A204.1 (cell line): ENCODE results near the gene LYL1.

Source experiments
- FAIRE-seq: peaks from 2 replicates; lab custom pipeline; 2012; peaks lifted over from hg19 to GRCh38; lab: Jason Lieb, UNC

LYL1 gene

DNA sequence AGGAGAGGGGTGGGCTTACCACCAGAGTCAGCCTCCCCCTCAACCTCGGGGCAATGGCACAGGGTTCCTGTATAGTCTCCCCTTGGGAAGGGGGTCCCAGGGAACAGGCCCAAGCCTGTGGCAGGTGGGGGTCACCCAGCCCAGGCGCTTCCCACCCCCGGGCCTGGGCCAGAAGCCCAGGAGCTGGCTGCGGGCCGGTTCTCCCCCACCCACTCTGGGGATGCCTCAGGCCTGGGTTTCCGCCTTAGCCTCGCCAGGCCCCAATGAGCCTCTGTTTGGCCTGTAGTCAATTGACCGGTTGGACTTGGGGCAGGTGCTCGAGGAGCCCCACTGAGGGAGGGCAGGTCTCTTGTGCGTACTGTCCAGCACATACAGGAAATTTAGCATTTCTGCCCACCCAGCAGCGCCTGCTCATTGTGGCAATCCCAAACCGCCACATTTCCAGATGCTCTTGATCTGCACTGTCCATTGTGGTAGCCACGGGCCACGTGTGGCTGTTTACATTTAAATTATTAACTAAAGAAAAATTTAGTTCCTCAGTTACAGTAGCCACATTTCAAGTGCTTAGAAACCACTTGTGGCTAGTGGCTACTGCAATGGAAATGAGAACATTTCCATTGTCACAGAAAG is 9.9 kb downstream of the LYL1 start:
- no peak for FAIRE-seq

DNA sequence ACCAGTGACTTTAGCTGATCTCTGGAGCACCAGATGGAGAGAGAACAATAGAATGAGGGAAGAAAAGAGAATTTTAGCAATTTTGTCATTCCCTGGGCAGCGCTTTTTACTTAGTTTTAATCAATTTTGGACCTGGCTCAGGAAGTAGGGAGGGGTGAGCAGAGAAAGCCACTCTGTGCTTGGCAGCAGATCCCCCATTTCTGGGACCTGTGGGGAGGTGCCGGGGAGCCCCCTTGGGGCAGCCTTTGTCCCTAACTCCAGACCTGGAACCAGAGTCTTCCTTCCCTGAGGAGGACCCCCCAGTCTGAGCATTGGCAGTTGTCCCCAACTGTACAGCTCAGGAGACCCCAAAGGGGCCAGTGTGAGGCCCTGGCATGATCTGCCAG is 10.5 kb downstream of the LYL1 start:
- no peak for FAIRE-seq

DNA sequence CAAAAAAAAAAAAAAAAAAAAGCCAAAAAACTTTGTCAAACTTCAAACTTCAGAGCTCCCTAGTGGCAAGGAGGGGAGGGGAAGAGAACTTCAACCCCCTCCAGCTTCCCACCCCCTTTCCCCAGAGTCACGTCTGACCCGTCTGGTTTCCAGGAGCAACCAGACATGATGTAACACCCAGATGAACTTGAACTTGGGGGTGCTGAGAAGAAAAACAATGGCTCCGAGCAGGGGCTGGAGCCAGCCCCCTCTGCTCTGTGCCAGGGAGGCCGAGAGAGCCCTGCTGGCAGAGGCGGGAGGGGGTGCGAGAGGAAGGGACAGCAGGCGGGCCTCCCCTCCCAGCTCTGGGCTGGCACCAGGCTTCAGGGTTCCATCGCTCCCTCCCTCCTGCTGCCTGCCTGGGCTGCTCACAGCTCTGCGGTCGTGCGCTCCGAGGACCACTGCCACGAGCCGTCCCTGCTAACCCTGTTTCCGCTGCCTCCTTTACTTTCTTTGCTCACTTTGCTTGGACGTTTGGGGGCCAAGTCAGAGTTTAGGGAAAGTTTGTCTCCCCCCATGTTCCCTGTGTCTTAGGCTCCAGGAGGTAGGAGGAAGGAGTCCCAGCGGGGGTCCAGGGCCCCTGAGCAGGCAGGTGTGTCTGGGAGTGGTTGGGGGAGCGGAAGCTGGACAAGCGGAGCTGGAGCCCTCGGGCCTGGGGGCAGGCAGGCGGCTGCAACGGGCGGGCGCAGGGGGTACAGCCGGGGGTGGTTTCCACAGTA is 11.1 kb downstream of the LYL1 start:
- FAIRE-seq, result no peak

DNA sequence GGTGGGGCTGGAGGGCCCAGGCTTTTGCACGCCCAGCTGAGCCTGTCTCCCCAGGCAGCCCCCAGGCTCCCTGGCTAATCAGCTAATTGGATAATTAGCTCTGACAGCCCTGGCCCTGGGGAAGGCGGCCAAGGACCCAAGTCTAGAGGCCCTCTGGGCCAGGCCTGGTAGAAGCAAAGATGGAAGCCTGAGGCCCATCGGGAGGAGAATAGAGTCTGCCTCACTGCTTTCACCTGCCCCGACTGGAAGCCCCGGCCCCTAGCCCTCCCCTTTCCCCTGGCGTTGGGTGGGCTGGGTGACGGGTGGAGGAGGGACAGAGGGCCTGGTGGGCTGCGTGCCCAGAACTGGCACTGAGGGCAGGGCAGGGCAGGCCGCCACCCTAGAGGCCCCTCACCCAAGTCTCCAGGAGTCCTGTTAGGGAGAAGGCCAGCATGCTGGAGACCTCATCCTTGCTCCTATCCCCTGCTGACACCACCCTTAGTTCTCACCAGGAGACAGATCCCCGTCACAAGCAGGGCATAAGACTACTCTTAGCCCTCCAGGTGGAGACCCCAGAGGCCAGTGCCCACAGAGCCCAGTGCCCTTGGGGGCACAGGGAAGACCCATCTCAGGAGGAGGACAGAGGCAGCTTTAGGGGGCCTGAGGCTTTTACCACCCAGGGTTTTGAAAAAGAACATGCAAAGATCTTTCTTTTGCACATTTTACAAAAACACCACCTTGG is 12.0 kb downstream of the LYL1 start:
- no peak for FAIRE-seq

DNA sequence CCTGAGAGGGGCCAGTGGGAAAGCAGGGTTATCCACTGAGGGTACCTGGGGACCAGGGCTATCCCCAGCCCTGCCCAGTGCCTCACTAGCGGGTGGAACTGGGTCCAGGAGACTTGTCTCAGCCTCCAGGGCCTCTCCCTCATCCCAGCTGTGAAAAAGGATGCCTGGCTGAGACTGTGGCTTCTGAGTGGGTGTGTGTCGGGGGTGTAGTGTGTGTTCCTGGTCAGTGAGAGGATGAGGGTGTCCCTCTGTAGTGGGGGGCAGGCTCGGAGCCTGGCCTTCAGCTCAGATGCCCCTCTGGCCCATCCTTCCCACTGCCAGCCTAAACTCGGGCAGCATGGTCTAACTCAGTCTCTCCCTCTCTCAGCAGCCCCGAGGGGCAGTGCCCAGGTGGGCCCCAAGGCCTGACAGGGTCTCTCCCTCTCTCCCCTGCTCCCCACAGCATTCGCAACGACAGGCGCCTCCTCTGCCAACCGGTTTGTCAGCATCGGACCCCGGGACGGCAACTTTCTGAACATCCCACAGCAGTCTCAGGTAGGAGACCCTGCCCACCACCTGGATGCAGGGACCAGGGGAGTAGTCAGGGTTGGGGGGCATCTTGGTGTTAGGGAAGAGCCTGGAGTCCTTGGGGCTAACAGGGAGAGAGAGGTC is 12.7 kb downstream of the LYL1 start:
- FAIRE-seq, result no peak

DNA sequence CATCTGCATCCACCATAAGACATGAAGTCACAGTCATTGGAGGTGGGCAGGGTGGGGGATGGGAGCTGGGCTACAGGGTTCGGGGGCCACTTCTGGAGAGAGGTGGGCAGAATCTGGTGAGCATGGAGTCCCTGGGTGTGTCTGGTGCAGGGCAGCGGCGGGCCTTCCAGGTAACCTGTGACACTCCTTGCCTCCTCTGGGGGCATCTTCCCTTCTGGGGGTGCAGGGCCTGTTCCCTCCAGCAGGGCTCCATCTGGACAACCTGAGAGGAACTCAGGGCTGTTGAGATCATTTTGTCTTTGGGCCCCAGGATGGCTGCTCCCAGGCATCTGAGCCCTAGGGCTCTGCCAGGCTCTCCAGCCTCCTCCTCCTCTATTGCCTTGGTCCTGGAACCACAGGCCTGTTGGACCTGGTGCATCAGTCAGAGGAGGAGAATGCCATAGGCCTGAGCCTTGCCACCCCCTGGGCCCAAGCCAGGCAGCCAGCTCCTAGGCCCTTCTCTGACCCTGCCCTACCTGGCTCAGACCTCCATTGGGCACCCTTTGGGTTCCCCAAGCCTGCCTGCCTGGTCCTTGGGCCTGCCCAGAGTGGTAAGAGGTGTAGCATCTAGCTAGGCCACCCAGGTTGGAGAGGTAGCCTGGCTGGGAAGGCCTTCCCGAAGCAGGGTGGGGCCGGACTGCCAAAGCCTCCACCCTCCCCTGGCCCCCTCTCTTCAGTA is 13.4 kb downstream of the LYL1 start:
- no peak for FAIRE-seq

DNA sequence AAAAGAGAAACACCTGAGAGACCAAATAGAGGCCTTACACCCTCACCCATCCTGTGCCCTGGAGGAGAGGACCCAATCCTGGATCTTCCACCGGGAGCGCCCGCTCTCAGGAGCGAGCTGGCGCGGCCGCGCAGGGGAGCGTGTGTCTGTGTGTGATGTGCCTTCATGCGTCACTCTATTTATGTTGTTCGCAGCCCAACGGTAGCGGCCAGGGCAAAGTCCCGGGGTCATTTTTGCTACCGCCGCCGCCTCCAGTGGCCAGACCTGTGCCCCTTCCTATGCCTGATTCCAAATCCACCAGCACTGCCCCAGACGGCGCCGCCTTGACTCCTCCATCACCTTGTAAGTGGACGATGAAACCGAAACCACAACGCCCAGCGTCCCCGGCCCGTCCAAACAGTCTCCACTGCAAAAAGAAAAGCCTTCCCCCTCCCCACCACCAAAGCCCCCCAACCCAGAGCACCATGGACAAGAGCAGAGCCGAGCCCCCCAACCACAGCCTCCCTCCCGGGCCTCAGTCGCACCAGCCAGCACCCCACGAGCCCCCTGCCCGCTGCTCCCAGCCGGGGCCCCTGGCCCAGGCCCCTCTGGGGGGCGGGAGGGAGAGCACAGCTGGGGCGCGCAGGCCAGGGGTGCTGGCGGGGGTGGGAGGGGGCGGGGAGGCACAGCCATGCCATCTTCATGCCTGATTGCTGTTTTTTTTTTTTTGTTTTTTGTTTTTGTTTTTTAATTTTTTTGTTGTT is 14.7 kb downstream of the LYL1 start:
- no peak for FAIRE-seq

DNA sequence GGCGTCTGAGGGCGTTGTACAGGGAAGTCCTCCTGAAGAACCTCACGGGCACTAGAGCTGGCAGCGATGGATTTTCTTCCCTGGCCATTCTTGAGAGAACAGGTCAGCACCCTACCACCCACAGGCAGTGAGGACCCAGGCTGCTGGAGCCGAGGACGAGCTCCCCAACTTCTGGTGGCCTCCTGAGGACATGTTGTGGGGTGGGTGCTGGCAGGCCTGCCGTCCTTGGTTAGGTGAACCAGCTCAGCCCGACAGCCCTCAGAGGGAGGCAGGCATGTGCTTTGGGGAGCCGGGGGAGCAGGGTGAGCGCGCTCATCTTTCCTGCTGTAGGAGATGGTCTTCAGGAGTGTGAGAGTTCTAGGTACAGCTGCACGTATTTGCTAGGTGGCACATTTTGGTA is 15.4 kb downstream of the LYL1 start:
- no peak for FAIRE-seq

DNA sequence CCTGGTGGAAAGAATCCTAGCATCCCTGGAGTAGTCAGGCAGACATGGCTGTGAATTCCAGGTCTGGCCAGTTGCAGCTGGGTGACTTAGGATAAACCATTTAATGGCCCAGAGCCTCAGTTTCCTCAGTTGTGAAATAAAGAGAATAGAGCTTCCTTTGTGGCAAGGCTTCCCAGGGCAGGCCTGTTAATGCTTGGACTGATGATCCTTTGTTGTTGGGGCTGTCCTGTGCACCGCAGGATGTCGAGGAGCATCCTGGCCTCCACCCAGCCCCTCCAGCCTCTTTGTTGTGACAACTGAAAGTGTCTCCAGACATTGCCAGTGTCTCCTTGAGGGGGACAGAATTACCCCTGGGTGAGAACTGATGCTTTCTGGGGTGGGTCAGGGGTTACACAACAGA is 16.3 kb downstream of the LYL1 start:
- no peak for FAIRE-seq

DNA sequence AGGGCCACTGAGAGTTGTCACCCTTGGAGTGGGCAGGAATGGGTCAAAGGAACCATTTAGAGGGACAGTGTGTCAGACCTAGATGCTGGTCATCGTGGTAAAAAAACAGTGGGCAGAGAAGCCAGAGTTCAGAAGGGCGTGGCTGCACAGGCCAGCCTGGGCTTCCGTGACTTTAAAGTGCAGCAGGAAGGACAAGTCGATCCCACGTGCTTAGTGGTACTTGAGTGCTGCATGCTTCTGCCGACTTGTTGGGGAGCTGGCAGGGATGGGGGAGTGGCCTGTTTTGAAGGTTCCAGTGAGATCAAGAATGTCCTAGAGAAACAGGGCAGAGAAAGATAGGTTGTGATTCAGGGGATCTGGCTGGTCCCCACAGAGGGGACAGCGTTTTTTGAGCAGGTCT is 17.0 kb downstream of the LYL1 start:
- no peak for FAIRE-seq

DNA sequence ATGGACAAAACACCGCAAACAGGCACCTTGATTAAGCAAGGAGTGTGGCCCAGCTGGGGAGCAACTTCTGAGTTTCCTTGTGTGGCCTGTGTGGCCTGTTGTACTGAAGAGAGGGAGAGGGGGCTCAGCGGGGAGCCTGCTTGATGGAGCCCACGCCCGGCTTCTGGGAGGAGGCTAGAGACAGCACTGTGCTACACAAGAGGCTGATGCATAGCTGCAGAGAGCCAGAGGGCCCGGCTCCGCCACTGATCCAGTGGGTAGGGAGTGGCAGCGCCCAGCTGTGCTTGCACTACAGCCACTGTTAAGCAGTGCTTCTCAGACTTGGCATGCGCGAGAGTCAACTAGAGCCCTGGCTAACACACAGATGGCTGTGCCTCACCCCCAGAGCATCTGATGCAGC is 19.0 kb downstream of the LYL1 start:
- FAIRE-seq, result no peak

DNA sequence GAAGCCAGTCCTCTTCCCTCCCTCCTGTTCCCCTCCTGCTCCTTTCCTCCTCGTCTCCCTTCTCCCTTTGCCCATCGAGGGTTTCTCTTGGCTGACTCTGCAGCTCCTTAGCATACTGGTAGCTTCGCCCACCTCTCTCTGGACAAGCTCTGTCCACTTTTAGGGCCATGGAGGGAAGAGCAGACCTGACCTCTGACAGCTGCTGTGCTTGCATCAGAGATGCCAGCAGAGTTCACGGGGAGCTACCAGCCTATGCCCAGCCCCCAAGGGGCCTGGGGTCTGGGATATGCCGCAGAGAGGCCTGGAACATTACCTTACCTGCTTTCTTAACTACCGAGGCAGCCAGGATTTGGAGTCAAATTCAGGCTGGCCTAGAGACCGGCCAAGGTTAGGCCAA is 19.7 kb downstream of the LYL1 start:
- no peak for FAIRE-seq

DNA sequence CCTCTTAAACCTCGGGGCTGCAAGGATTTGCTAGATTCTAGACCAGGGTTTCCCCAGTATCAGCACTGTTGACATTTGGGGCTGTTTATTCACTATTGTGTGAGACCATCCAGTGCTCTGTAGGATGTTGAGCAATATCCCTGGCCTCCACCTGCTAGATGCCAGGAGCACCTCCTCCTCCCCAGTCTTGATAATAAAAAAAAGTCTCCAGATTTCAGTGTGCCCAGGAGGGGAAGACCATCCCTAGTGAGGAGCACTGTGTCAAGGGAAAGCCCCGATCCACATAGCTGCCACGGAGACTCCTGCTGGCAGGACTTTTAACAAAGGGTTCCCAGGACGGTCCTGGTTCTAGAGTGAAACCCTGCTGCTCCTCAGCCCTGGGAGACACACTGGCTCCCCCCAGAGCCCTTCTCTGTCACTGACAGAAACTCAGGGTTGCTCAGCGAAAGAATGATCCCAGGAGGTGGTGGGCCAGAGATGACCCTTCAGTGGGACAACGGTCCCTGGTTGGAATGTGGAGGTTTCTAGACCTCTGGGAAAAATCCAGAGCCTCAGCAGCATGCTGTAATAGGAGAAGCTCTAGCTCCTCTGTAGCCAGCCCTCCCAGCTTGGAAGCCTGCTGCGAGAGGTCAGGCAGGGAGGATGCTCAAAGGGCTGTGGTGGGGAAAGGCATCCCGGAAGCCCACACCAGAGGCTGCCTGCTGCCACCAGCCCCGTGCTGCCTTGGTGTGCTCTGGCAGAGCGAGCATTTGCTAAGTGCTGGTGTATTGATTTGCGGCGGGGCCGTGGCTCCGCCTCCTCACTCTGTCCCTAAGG is 20.3 kb downstream of the LYL1 start:
- FAIRE-seq, result no peak

DNA sequence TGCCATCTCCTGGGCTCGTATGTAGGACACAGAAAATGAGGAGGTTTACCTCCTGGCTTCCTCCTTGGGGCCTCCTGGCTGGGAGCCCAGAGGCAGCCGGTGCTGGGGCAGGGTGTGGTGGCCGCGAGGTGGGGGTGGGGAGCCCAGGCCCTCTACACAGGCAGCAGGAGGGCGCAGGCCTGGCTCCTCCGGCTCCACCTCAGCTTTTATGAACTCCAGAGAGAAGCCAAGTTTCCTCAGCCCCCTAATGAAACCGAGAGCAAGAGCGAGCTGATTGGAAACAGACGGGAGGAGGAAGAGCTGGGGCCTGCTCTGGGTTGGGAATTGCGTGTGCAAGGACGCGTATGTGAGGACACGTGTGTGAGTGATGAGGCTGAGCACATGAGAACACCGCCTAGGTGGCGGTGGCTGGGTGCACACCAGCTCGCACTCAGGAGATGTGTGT is 23.1 kb downstream of the LYL1 start:
- FAIRE-seq, result no peak

DNA sequence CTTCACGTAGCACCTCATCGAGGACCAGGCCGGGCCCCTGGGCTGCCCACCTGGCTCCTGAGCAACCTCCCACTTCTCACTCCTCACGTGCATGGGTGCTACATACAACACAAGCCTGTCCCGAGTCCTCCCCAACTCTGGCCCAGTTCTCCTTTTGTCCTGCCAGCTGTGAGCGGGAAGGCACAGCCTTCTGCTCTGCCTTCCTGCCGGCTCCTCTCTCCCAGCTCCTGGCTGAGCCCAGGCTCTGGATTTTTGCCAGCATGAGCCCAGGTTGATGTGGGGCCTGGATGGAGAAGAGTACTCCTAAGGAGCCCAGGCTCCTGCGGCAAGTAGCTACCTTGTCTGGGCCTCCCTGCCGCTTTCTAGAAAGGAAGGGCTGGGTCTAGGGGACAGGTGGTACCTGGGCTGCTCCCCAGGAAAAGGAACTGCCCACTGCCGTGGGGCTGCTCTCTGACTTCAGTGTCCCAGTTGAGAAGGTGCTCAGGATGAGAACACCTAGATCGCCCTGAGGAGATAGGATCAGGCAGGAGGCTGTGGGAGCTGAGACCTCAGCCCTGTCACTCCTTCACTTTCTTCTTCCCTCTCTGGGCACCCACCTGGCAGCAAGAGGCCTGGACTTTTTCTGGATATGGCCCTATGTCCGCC is 23.6 kb downstream of the LYL1 start:
- FAIRE-seq, result no peak

DNA sequence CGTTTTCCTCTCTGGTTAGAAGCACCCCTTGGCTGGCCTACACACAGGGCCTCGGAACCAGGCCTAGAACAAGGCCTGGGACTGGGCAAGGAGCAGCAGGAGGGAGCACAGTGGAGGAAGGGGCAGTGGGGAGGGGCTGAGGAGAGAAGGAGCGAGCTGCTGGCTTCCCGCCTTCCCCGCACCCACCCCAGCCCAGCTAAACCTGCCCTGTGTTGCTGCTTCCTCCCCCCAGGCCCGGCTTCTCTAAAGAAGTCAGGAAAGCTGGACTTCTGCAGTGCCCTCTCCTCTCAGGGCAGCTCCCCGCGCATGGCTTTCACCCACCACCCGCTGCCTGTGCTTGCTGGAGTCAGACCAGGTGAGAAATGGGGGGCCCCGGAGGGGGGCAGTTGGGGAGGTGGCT is 24.3 kb downstream of the LYL1 start:
- FAIRE-seq, result no peak

DNA sequence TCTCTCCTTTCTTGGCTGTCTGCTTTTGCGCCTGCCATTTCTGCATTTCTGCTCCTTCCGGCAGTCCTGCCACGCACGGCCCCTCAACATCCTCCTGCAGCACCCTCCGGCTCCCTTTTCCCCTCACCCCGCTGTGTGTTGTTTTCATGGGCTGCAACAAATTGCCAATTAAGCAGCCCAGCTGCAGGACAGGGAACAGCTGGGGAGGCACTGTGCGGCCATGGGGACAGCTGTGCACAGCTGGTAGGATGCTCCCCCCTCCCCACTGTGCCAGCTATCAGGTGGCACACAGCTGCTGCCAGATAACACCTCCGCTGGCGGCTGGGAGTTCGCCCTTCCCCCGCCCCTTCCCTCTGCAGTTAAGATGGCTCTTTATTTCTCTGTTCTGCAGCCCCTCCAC is 25.4 kb downstream of the LYL1 start:
- FAIRE-seq, result no peak

DNA sequence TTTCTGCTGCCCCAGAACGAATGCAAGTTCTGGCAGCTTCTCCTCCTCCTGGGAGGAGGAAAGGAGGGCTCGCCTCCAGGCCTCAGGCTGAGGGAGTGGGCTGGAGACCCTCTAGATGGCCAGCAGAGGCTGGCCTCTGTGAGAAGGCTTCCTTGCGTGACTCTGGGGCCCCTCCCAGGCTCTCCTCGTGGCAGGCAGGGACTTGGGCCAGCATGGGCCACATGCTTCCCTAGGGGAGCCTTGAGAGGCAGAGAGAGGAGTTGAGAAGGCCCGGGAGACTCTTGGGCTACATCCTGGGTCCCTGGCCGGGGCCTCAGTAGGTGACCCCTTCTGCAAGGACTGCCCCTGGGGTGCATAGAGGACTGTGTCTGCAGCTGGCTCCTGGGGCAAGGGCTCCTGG is 25.9 kb downstream of the LYL1 start:
- FAIRE-seq, result no peak

DNA sequence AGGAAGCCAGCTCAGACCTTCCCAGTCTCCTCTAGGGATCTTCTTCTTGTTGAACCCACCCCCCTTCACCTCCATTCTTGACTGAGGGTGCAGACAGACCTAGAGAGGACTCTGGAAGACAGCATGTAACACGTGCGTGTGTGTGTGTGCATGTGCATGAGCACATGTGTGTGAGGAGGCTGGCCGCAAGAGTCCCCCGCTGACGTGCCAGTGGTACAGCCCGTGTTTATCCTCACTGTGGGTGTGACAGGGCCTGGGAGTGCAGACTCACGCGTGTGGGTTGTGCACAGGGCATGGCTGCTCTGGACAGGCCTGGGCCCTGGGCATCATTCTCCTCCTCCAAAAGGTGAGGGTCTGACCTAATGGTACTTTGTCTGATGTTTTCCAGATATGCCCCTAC is 26.3 kb downstream of the LYL1 start:
- no peak for FAIRE-seq

DNA sequence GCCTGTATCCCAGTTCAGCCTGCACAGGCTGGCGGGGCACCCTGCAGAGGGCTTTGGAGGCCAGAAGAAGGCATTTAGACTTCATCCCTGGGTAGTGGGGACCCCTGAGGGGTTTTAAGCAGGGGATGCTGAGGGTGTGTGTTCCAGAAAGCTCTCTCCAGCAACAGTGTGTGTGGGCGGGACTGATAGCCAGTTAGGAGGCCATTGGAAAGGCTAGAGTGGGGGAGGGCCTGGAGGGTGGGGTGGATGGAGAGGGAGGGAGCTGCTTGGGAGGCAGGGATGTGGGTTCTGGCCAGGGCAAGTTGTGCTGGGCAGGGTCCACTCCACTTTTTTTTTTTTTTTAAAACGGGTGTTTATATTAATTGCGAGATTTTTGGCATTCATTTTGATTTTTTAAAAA is 28.3 kb downstream of the LYL1 start:
- no peak for FAIRE-seq
